ENCODE measurements around the gene NUP35.

- no peak for TF ChIP-seq CTCF (conservative IDR thresholded peaks at IDR 0.05; ENCODE audit: low read depth in 2 of 2)
- TF ChIP-seq CREB1 (CRISPR knock-in tag; IDR thresholded peaks at IDR 0.05; ENCODE audit: low read depth): no peak
- no peak for TF ChIP-seq JUNB (IDR thresholded peaks at IDR 0.05; ENCODE audit: unreplicated experiment)
- TF ChIP-seq, protein P1, sequence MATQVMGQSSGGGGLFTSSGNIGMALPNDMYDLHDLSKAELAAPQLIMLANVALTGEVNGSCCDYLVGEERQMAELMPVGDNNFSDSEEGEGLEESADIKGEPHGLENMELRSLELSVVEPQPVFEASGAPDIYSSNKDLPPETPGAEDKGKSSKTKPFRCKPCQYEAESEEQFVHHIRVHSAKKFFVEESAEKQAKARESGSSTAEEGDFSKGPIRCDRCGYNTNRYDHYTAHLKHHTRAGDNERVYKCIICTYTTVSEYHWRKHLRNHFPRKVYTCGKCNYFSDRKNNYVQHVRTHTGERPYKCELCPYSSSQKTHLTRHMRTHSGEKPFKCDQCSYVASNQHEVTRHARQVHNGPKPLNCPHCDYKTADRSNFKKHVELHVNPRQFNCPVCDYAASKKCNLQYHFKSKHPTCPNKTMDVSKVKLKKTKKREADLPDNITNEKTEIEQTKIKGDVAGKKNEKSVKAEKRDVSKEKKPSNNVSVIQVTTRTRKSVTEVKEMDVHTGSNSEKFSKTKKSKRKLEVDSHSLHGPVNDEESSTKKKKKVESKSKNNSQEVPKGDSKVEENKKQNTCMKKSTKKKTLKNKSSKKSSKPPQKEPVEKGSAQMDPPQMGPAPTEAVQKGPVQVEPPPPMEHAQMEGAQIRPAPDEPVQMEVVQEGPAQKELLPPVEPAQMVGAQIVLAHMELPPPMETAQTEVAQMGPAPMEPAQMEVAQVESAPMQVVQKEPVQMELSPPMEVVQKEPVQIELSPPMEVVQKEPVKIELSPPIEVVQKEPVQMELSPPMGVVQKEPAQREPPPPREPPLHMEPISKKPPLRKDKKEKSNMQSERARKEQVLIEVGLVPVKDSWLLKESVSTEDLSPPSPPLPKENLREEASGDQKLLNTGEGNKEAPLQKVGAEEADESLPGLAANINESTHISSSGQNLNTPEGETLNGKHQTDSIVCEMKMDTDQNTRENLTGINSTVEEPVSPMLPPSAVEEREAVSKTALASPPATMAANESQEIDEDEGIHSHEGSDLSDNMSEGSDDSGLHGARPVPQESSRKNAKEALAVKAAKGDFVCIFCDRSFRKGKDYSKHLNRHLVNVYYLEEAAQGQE (IDR thresholded peaks at IDR 0.05; ENCODE audit: unreplicated experiment): no peak
Observed at GRCh38 chr2:183078464-183079138, 45.6 kb upstream of the NUP35 start, which contains the start of gene DUSP19.

Measured in GM23338 (cell line).